K562 (cell line): ENCODE measurements around the gene RPS2. TPM values are rescaled to one million over a fixed set of nuclear protein-coding genes. Genes with fewer than 3 reads are reported as not detected.

Source experiments
- ARNT ChIP-seq, 2 experiments: fragments of 450-650 bp; IDR thresholded peaks; 2 replicates each; pipeline ENCODE4 v1.6.1; 2016; ENCODE audit warnings: mild to moderate bottlenecking in 1 of 2
- BACH1 ChIP-seq: fragments of 200-800 bp; sonication (Bioruptor generic); IDR thresholded peaks from 2 replicates; pipeline ENCODE4 v1.6.1; 2016; ENCODE audit warnings: missing genetic modification characterization, missing compliant biosample characterization
- CEBPB ChIP-seq: fragments of 450-650 bp; IDR thresholded peaks from 2 replicates; pipeline ENCODE4 v1.6.1; 2016; ENCODE audit warnings: missing genetic modification characterization, missing compliant biosample characterization
- CEBPG ChIP-seq, 3 experiments: fragments of 200-800 bp in 1 of 3; sonication (Bioruptor generic) in 1 of 3; sonication (generic) in 1 of 3; formaldehyde crosslinking in 1 of 3; IDR thresholded peaks in 2 of 3; conservative IDR thresholded peaks in 1 of 3; 2 replicates each; pipeline versions ENCODE4 v1.6.1 to v1.8.0; 2016 to 2022; ENCODE audit warnings: missing compliant biosample characterization in 2 of 3, missing genetic modification characterization in 2 of 3, mild to moderate bottlenecking in 1 of 3, missing genetic modification reagents in 1 of 3
- CTCF ChIP-seq, 3 experiments: IDR thresholded peaks in 2 of 3; conservative IDR thresholded peaks in 1 of 3; 2 replicates each; pipeline ENCODE4 v1.5.1; 2011 to 2012; ENCODE audit warnings: low read length in 3 of 3, mild to moderate bottlenecking in 3 of 3, control low read depth in 2 of 3, improper control_type of control experiment in 1 of 3, inconsistent platforms in 1 of 3, low read depth in 1 of 3, mixed read lengths in 1 of 3, moderate library complexity in 1 of 3; ENCODE audit not compliant: insufficient read depth in 2 of 3
- FOXO4 ChIP-seq: fragments of 450-650 bp; formaldehyde crosslinking; IDR thresholded peaks from 2 replicates; pipeline ENCODE4 v1.4.0; 2020; ENCODE audit warnings: mild to moderate bottlenecking, moderate library complexity
- FUS ChIP-seq: fragments of 200-400 bp; formaldehyde crosslinking; optimal IDR thresholded peaks from 2 replicates; pipeline ENCODE3; 2017; ENCODE audit warnings: low read depth, low read length
- KDM1A ChIP-seq, 2 experiments: fragments of 450-650 bp; IDR thresholded peaks; 2 replicates each; pipeline ENCODE4 v1.6.1; 2016; ENCODE audit warnings: mild to moderate bottlenecking in 2 of 2
- NCOR1 ChIP-seq: fragments of 450-650 bp; IDR thresholded peaks from 2 replicates; pipeline ENCODE4 v1.6.1; 2016; ENCODE audit warnings: mild to moderate bottlenecking, moderate library complexity
- NFE2 ChIP-seq: IDR thresholded peaks from 2 replicates; pipeline ENCODE4 v1.6.1; 2014; ENCODE audit warnings: antibody characterized with exemption, low read depth
- SFPQ ChIP-seq: fragments of 200-400 bp; formaldehyde crosslinking; IDR thresholded peaks from 2 replicates; pipeline ENCODE4 v1.6.1; 2017; ENCODE audit warnings: mild to moderate bottlenecking, low read depth, low read length, moderate library complexity
- SP1 ChIP-seq: sonication (generic); formaldehyde crosslinking; IDR thresholded peaks from 2 replicates; pipeline ENCODE4 v1.8.1; 2022; ENCODE audit warnings: mild to moderate bottlenecking, missing genetic modification reagents
- STAT5B ChIP-seq: fragments of 250-450 bp; sonication (Bioruptor Pico); IDR thresholded peaks from 2 replicates; pipeline ENCODE4 v1.8.0; 2021; ENCODE audit warnings: mild to moderate bottlenecking, inconsistent platforms
- THAP7 ChIP-seq: fragments of 250-450 bp; sonication (Bioruptor Pico); IDR thresholded peaks from 2 replicates; pipeline ENCODE4 v1.5.0; 2021
- ZBTB2 ChIP-seq: fragments of 450-650 bp; IDR thresholded peaks from 2 replicates; pipeline ENCODE4 v1.6.1; 2016; ENCODE audit warnings: antibody characterized with exemption
- ZBTB8A ChIP-seq: fragments of 450-650 bp; IDR thresholded peaks from 2 replicates; pipeline ENCODE4 v1.6.1; 2018; ENCODE audit warnings: mild to moderate bottlenecking, moderate library complexity; ENCODE audit not compliant: partially characterized antibody
- ZNF263 ChIP-seq: sonication (generic); formaldehyde crosslinking; IDR thresholded peaks from 2 replicates; pipeline ENCODE4 v1.8.0; 2022; ENCODE audit warnings: mild to moderate bottlenecking, missing genetic modification reagents, borderline replicate concordance
- polyA plus RNA-seq, 8 experiments: library from polyadenylated mRNA; depleted of rRNA in 4 of 8; stranded (reverse) in 5 of 8; unstranded in 3 of 8; fragments of >200 nt; fragmentation: Nextera tagmentation in 2 of 8; fragmentation: Illumina TruSeq in 1 of 8; extraction: Ambion mirVana in 2 of 8; extraction: Trizol in 1 of 8; gene quantifications; 2 replicates each; pipeline versions ENCODE4 v1.2.1 to v1.2.3, GENCODE V29; 2011 to 2014; ENCODE audit warnings: inconsistent platforms in 1 of 8, missing spikeins in 1 of 8
- total RNA-seq, 7 experiments: library from RNA; depleted of rRNA in 6 of 7; stranded (reverse); fragments of >200 nt in 6 of 7; fragmentation: Illumina TruSeq in 2 of 7; extraction: Trizol in 2 of 7; gene quantifications; 2 replicates each; pipeline versions ENCODE4 v1.2.1 to v1.2.3, GENCODE V29; 2011 to 2021; ENCODE audit warnings: low replicate concordance in 1 of 7

RPS2 gene
- total and polyA plus RNA-seq, 9 of the 15 experiments (the other 6 are each of a cell fraction or from before 2014, with no cell fraction given): 834 to 4,794 (median 3,793) TPM

- TF ChIP-seq SFPQ (no peak), THAP7 (CRISPR knock-in tag) (no peak), SP1 (CRISPR knock-in tag) (0 out of 2 replicates have a peak, but pooled peaks have one; percentile 2), NFE2 (peak; percentile 11; the same call in 1 of the 2 replicates), ZNF263 (no peak), CEBPG (CRISPR knock-in tag; IDR thresholded peaks at IDR 0.05) (no peak), CEBPG (tag; conservative IDR thresholded peaks at IDR 0.05 in 1 of 2, IDR thresholded peaks at IDR 0.05 in 1 of 2) (0 out of 4 replicates have a peak, but pooled peaks of 1 of the 2 experiments have one; percentile 6), ZBTB2 (no peak), KDM1A (IDR thresholded peaks at IDR 0.05) (no peak), BACH1 (tag) (no peak), FOXO4 (CRISPR knock-in tag) (no peak), ARNT (IDR thresholded peaks at IDR 0.05) (no peak), NCOR1 (no peak), STAT5B (no peak), ZBTB8A (no peak), FUS (no peak), CEBPB (peak; percentile 90), CTCF (IDR thresholded peaks at IDR 0.05 in 2 of 3, conservative IDR thresholded peaks at IDR 0.05 in 1 of 3; ENCODE audit: insufficient read depth in 2 of 3, low read depth in 1 of 3, low read length in 3 of 3) (peak; percentile 52 to 56 (median 56); a peak in 4 of 6 replicates)
Measured at GRCh38 chr16:1941162-1942046, 23.2 kb downstream of the RPS2 start (continued).
